Fibroblast of lung (primary cell): Measurements from ENCODE around the gene STAM. TPM values are rescaled to one million over a fixed set of nuclear protein-coding genes. Genes with fewer than 3 reads are reported as not detected.

Experiments
- DNase-seq, 2 donors: peaks; one replicate each; pipeline versions ENCODE4 v3.0.0 to v3.0.0-alpha.2; 2010; ENCODE audit warnings: low read depth in 2 of 2
- H2AFZ ChIP-seq: 2 replicates; pipeline ENCODE4 v1.5.1; 2012; ENCODE audit warnings: low read length, control low read depth, inconsistent platforms
- H3K27ac ChIP-seq: 2 replicates; pipeline ENCODE4 v1.5.1; 2011; ENCODE audit warnings: low read length, control low read depth; ENCODE audit not compliant: insufficient read depth
- H3K27me3 ChIP-seq: 2 replicates; pipeline ENCODE4 v1.5.1; 2011; ENCODE audit warnings: mild to moderate bottlenecking, low read length; ENCODE audit not compliant: control insufficient read depth, insufficient read depth
- H3K36me3 ChIP-seq: 2 replicates; pipeline ENCODE4 v1.5.1; 2011; ENCODE audit warnings: low read length; ENCODE audit not compliant: control insufficient read depth, insufficient read depth
- H3K4me1 ChIP-seq: 2 replicates; pipeline ENCODE4 v1.5.1; 2011; ENCODE audit warnings: low read length; ENCODE audit not compliant: control insufficient read depth, insufficient read depth; ENCODE audit errors: extremely low read depth
- H3K4me2 ChIP-seq: 2 replicates; pipeline ENCODE4 v1.5.1; 2011; ENCODE audit warnings: low read length, control low read depth; ENCODE audit not compliant: insufficient read depth; ENCODE audit errors: extremely low read depth
- H3K4me3 ChIP-seq, 4 experiments: fragments of 200-600 bp in 1 of 4; sonication (generic) in 1 of 4; replicated peaks in 1 of 4; 2 replicates each; pipeline ENCODE4 v1.5.1; 2011 to 2016; ENCODE audit warnings: low read length in 4 of 4, low read depth in 3 of 4, mild to moderate bottlenecking in 3 of 4, control low read depth in 2 of 4, inconsistent platforms in 1 of 4, mixed read lengths in 1 of 4; ENCODE audit not compliant: insufficient read depth in 1 of 4; ENCODE audit errors: control extremely low read depth in 1 of 4
- H3K79me2 ChIP-seq: 2 replicates; pipeline ENCODE4 v1.5.1; 2012; ENCODE audit warnings: mild to moderate bottlenecking, low read length, inconsistent platforms; ENCODE audit not compliant: control insufficient read depth, insufficient read depth
- H3K9ac ChIP-seq: 2 replicates; pipeline ENCODE4 v1.5.1; 2011; ENCODE audit warnings: mild to moderate bottlenecking, low read length, control low read depth; ENCODE audit not compliant: insufficient read depth
- H3K9me3 ChIP-seq: 2 replicates; pipeline ENCODE4 v1.5.1; 2012; ENCODE audit warnings: low read depth, low read length; ENCODE audit not compliant: control insufficient read depth, insufficient read depth
- H4K20me1 ChIP-seq: 2 replicates; pipeline ENCODE4 v1.5.1; 2011; ENCODE audit warnings: low read length; ENCODE audit not compliant: control insufficient read depth, insufficient read depth; ENCODE audit errors: extremely low read depth
- EZH2 ChIP-seq: IDR thresholded peaks from 2 replicates; pipeline ENCODE4 v1.5.1; 2012; ENCODE audit warnings: low read length, control low read depth, mild to moderate bottlenecking; ENCODE audit errors: missing control alignments
- polyA plus RNA-seq, 2 donors: library from polyadenylated mRNA; depleted of rRNA in 1 of 2; stranded (reverse) in 1 of 2; unstranded in 1 of 2; fragments of >200 nt; gene quantifications; 2 replicates each; pipeline ENCODE4 v1.2.1, GENCODE V29; 2011 to 2012; ENCODE audit warnings: missing spikeins in 1 of 2
- total RNA-seq: library from RNA; depleted of rRNA; stranded (reverse); fragments of >200 nt; gene quantifications from 2 replicates; pipeline ENCODE4 v1.2.1, GENCODE V29; 2014
- TF ChIP-seq, protein P1 (sequence below), 2 donors: IDR thresholded peaks in 1 of 2; conservative IDR thresholded peaks in 1 of 2; 1 replicate in 1 of 2; 2 replicates in 1 of 2; pipeline ENCODE4 v1.5.1; 2011 to 2012; ENCODE audit warnings: low read length in 2 of 2, control low read depth in 1 of 2, inconsistent platforms in 1 of 2, low read depth in 1 of 2, mild to moderate bottlenecking in 1 of 2

STAM gene
- total and polyA plus RNA-seq, 2 donors (not counting 1 experiment from before 2014, with no cell fraction given), result 27.9 to 48.7 TPM

DNA sequence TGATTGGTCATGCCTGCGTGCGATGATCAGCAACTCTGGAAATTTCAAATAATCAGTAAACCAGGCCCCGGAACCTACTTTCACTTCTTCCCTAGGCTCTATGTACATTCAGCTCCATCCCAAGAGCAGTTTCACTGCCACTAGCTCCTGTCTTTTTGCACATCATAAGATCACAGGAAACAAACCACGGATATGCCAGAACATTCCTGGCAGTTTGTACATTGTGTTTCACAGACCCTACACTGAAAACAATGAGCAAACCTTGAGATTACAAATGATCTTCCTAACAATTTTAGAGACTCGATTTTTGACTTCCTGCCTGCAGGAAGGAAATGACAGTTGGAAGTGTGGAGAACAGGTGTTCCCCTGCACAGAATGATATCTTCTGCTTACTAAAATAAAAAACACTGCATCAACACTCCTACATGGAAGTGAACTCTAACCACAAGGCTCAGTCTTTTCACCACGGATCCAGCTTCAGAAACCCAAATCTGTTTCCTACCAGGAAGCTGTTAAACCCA is 100.5 kb downstream of the STAM start:
- Histone ChIP-seq H3K9me3 (no peaks in the 10 kb centered on the region), H3K4me3 (no peak overlapping the region), H3K27me3 (no peaks in the 10 kb centered on the region), H3K79me2 (no peaks in the 10 kb centered on the region), H3K4me2 (no peak overlapping the region), H3K36me3 (no peaks in the 10 kb centered on the region), H3K4me1 (no peaks in the 10 kb centered on the region), H3K9ac (no peak overlapping the region), H4K20me1 (no peaks in the 10 kb centered on the region), H3K27ac (no peak overlapping the region), H2AFZ (no peak overlapping the region)
- TF ChIP-seq EZH2, result no peak
- no peak for DNase-seq

DNA sequence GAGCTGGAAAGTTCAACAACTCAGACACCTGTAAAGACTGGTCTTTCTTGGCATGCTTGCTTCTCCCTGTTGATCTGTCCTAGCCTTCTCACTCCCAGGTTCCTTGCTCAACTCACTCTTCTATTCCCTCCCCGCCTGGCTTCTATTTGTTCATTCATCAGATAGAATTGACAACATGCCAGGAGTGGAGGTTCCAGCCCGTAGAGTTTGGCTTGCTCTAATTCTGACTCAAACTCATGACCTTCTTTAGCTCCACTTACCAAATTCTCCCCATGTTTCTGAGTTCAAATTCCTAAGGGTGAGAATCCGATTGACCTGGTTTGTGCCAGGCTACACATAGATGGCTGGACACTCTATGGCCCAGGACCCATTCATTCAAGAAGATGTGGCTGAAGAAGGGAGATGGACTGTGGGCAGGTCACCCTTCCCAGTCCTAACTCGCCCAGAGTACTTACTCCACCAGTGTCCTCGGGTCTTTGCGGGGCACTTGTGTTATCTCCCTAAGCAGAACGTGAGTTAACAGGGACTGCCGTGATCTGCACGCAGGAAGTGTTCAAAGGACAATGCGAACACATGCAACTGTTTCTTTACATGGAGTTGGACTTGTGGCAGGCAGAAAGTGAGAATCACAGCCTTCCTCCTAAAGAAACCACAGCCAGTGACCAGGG is 104.1 kb downstream of the STAM start:
- Histone ChIP-seq H3K27ac (no peak overlapping the region), H3K4me1 (no peaks in the 10 kb centered on the region), H3K9me3 (no peaks in the 10 kb centered on the region), H3K36me3 (no peaks in the 10 kb centered on the region), H2AFZ (no peak overlapping the region), H3K9ac (no peak overlapping the region), H3K79me2 (no peaks in the 10 kb centered on the region), H3K4me2 (no peak overlapping the region), H3K27me3 (no peaks in the 10 kb centered on the region), H4K20me1 (no peaks in the 10 kb centered on the region), H3K4me3 (no peak overlapping the region)
- peak; percentile 14 to 17 for DNase-seq
- TF ChIP-seq, protein P1, sequence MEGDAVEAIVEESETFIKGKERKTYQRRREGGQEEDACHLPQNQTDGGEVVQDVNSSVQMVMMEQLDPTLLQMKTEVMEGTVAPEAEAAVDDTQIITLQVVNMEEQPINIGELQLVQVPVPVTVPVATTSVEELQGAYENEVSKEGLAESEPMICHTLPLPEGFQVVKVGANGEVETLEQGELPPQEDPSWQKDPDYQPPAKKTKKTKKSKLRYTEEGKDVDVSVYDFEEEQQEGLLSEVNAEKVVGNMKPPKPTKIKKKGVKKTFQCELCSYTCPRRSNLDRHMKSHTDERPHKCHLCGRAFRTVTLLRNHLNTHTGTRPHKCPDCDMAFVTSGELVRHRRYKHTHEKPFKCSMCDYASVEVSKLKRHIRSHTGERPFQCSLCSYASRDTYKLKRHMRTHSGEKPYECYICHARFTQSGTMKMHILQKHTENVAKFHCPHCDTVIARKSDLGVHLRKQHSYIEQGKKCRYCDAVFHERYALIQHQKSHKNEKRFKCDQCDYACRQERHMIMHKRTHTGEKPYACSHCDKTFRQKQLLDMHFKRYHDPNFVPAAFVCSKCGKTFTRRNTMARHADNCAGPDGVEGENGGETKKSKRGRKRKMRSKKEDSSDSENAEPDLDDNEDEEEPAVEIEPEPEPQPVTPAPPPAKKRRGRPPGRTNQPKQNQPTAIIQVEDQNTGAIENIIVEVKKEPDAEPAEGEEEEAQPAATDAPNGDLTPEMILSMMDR (conservative IDR thresholded peaks at IDR 0.05 in 1 of 2, IDR thresholded peaks at IDR 0.05 in 1 of 2; ENCODE audit: low read depth in 1 of 2, low read length in 2 of 2), result no peak
- TF ChIP-seq EZH2, result no peak

DNA sequence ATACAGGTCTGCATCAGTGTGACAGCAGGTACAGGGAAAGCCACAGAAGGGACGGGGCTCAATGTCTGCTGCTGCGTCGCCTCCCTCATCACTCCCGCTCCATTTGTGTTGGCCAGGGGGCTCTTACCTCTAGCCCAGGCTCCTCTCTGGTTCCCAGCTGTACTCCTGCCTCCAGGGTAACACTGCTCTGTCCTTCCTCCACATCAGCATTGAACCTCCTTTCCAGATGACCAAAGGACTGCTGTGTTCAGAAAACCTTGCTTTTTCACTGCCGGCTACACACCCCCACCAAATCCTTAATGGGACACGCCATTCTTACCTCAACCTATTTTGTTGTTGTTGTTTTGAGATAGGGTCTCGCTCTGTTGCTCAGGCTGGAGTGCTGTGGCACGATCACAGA is 105.9 kb downstream of the STAM start:
- Histone ChIP-seq H3K9me3 (no peaks in the 10 kb centered on the region), H3K36me3 (no peaks in the 10 kb centered on the region), H3K9ac (no peak overlapping the region), H3K79me2 (no peaks in the 10 kb centered on the region), H2AFZ (no peak overlapping the region), H3K4me3 (no peak overlapping the region), H3K4me2 (no peak overlapping the region), H4K20me1 (no peaks in the 10 kb centered on the region), H3K27ac (no peak overlapping the region), H3K4me1 (no peaks in the 10 kb centered on the region), H3K27me3 (no peaks in the 10 kb centered on the region)
- no peak for DNase-seq
- TF ChIP-seq, protein P1 (conservative IDR thresholded peaks at IDR 0.05 in 1 of 2, IDR thresholded peaks at IDR 0.05 in 1 of 2; ENCODE audit: low read depth in 1 of 2, low read length in 2 of 2), result no peak
- no peak for TF ChIP-seq EZH2
